Epithelial cell of proximal tubule (primary cell): ENCODE results near the gene PEX11G. TPM values are rescaled to one million over a fixed set of nuclear protein-coding genes. Genes with fewer than 3 reads are reported as not detected.

Source experiments
- DNase-seq: peaks from one replicate; pipeline ENCODE4 v3.0.0-alpha.2; 2011; ENCODE audit warnings: low read depth
- H3K4me3 ChIP-seq: 2 replicates; pipeline ENCODE4 v1.5.1; 2011; ENCODE audit warnings: low read depth, mild to moderate bottlenecking, low read length
- total RNA-seq: library from RNA; depleted of rRNA; stranded (reverse); fragments of >200 nt; gene quantifications from 2 replicates; pipeline ENCODE4 v1.2.3, GENCODE V29; 2015
- TF ChIP-seq, protein P1 (sequence below): conservative IDR thresholded peaks from 2 replicates; pipeline ENCODE4 v1.5.1; 2012; ENCODE audit warnings: low read depth, mild to moderate bottlenecking, low read length

PEX11G gene
- total RNA-seq, 1 donor from 2014 or later = 6.2 TPM

DNA sequence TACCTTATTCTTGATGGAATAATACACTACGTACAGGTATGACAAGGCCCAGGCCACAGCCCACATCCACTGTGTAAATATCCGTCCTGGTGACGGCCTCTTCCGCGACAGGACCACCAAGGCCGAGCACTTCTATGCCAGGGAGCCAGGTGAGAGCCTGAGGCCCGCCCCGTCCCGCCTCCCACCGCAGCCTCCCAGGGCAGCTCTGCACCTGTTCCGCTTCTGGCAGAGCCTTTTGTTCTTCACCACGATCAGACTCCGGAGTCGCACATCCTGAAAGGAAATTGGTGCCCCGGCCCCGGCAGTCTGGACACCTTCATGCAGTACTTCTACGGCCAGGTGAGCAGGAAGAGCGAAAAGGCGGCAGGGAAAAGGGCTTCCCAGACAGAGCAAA, 16.4 kb upstream of the PEX11G start:
- peak overlapping the region; percentile 46 for H3K4me3 ChIP-seq
- DNase-seq = no peak
- TF ChIP-seq, protein P1, sequence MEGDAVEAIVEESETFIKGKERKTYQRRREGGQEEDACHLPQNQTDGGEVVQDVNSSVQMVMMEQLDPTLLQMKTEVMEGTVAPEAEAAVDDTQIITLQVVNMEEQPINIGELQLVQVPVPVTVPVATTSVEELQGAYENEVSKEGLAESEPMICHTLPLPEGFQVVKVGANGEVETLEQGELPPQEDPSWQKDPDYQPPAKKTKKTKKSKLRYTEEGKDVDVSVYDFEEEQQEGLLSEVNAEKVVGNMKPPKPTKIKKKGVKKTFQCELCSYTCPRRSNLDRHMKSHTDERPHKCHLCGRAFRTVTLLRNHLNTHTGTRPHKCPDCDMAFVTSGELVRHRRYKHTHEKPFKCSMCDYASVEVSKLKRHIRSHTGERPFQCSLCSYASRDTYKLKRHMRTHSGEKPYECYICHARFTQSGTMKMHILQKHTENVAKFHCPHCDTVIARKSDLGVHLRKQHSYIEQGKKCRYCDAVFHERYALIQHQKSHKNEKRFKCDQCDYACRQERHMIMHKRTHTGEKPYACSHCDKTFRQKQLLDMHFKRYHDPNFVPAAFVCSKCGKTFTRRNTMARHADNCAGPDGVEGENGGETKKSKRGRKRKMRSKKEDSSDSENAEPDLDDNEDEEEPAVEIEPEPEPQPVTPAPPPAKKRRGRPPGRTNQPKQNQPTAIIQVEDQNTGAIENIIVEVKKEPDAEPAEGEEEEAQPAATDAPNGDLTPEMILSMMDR = no peak

- H3K4me3 ChIP-seq = no peak overlapping the region
- TF ChIP-seq, protein P1 = no peak
- DNase-seq = no peak
Measured at GRCh38 chr19:7504684-7505083, 15.8 kb upstream of the PEX11G start.

DNA sequence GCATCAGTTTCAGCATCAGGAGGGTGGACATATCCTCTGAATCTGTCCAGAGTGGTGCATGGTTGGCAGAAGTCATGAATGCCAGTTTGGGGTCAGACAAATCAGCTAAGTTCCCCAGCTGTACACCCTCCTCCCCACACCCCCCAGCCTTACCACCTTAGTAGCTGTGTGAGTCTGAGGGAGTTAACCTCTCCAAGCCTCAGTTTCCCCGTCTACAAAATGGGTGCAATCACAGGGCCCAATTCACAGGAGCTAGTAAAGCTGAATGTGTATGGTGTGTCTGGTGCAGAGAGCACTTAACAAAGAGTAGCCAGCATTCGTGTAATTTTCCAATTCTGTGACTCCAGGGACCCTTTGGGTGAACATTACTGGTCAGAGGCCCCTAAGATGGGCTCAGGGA, 13.7 kb upstream of the PEX11G start:
- TF ChIP-seq, protein P1 = no peak
- no peak overlapping the region for H3K4me3 ChIP-seq

DNA sequence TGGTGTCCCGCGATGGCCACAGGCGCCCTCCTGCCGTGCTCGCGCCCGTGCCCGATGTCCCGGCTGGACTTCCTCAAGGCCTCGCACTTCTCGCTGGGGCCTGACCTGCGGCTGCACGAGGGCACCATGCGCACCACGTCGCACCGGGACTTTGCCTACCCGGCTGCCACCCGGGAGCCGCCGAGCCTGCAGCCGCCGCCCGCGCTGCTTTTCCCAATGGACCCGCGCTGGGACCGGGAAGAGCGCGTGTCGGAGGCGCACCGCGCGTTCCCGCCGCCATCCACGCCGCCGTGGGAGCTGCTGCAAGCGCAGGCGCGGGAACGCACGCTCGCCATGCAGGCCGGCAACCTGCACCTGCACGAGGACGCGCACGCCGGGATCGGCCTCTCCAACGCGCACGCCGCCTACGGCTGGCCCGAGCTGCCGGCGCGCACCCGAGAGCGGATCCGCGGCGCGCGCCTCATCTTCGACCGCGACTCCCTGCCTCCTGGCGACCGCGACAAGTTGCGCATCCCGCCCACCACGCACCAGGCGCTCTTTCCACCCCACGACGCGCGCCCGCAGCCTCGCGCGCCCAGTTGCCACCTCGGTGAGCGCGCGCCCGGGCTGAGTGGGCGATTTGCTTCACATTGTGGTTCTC, 12.1 kb upstream of the PEX11G start:
- DNase-seq = no peak
- TF ChIP-seq, protein P1 = no peak
- peak overlapping the region; percentile 31 for H3K4me3 ChIP-seq

More for the DNA sequence above, 13.7 kb upstream of the PEX11G start:
- DNase-seq = no peak

DNA sequence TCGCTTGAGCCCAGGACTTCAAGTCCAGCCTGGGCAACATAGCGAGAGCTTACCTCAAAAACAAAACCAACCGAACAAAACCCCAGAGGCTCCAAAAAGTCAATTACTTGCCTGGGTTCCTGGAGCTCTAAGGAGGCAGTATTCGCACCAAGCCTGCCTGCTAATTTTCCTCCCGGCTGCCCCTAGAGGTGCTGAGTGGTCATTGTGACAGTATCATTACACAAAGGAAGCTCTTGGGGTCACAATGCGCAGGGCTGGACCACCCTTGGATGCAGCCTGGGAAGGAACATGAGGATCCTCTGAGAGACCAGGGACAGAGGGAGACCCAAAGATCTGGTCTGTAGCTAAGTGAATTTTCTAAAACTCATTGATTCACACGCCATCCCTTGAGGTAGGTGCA, 8.5 kb upstream of the PEX11G start:
- no peak overlapping the region for H3K4me3 ChIP-seq

DNA sequence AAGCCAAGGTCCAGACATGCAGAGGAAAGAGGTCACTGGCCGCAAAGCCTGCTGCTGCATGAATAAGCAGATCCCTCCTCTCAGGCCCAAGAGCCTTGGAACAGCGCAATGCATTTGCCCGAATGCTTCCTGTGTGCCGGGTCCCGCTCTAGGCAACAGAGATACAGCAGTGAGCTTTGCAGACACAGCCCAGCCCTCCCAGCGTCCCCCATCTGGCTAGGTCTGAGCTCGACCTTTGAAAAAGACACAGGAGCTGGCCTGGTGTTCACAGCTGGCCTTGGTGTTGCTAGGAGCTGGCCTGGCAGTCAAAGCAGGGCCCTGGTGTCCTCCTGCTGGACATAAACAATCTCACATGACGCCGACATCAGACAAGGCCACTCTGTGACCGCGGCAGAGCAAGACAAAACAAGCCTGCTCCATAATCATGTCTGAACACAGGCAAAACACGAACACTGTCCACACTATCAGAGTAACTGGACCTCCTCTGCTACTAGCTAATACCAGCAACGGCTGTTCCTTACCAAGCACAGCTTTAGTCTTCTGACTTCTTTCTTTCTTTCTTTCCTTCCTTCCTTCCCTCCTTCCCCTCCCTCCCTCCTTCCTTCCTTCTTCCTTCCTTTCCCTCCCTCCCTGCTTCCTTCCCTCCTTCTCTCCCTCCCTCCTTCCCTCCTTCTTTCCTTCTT, 5.7 kb upstream of the PEX11G start:
- DNase-seq = no peak
- H3K4me3 ChIP-seq = no peak overlapping the region
- TF ChIP-seq, protein P1 = peak; percentile 19

More for the DNA sequence above, 8.5 kb upstream of the PEX11G start:
- TF ChIP-seq, protein P1 = peak; percentile 47
- DNase-seq = no peak
